HG02938 (cell line): ENCODE results near the gene MNX1.

Experiments used
- ATAC-seq: cut with Tn5 transposase; IDR thresholded peaks from one replicate; pipeline ENCODE4 v1.9.1; 2021; ENCODE audit warnings: mild to moderate bottlenecking, moderate library complexity; ENCODE audit not compliant: unreplicated experiment

Gene MNX1

GRCh38 chr7:157033483-157034473, 23.3 kb upstream of the MNX1 start:
- no peak for ATAC-seq

GRCh38 chr7:157032644-157033482, 22.4 kb upstream of the MNX1 start:
- ATAC-seq: no peak

GRCh38 chr7:157032128-157032527, 21.7 kb upstream of the MNX1 start:
- no peak for ATAC-seq

- ATAC-seq: no peak
These were observed 17.9 kb upstream of the MNX1 start for GRCh38 chr7:157028199-157028903.

- ATAC-seq: no peak
These were observed 17.2 kb upstream of the MNX1 start for GRCh38 chr7:157027568-157028198.

GRCh38 chr7:157024716-157025115, 14.3 kb upstream of the MNX1 start:
- ATAC-seq: no peak

GRCh38 chr7:157023589-157023905, 13.1 kb upstream of the MNX1 start:
- ATAC-seq: no peak

- ATAC-seq: no peak
These were observed 12.5 kb upstream of the MNX1 start for GRCh38 chr7:157022681-157023588.

GRCh38 chr7:157021871-157022680, 11.6 kb upstream of the MNX1 start:
- ATAC-seq: no peak

GRCh38 chr7:157021071-157021870, 10.8 kb upstream of the MNX1 start:
- ATAC-seq: no peak

- ATAC-seq: no peak
These were observed 10.1 kb upstream of the MNX1 start for GRCh38 chr7:157020514-157021070.

GRCh38 chr7:157019718-157020451, 9.4 kb upstream of the MNX1 start:
- no peak for ATAC-seq

- ATAC-seq: no peak
These were observed 8.6 kb upstream of the MNX1 start for GRCh38 chr7:157018997-157019608.

GRCh38 chr7:157018328-157018996, 8.0 kb upstream of the MNX1 start:
- no peak for ATAC-seq

GRCh38 chr7:157017603-157018327, 7.3 kb upstream of the MNX1 start:
- ATAC-seq: no peak
